Activated B cell treated with CpG ODN at 0.5 μM for 24 hours (primary cell): ENCODE data around the gene TSPAN9. TPM values are rescaled to one million over a fixed set of nuclear protein-coding genes. Genes with fewer than 3 reads are reported as not detected.

Source experiments
- ATAC-seq: fragments of 200-7000 bp; cut with Tn5 transposase; one replicate; pipeline ENCODE4 v1.10.0; 2021; ENCODE audit warnings: low read depth, mild to moderate bottlenecking, moderate library complexity
- CTCF ChIA-PET: fragments of 350-600 bp; sonication (Branson Sonifier 250); formaldehyde crosslinking; loops from one replicate; lab custom pipeline; 2021; ENCODE audit warnings: antibody characterized with exemption; lab: Charles Lee
- POLR2A ChIA-PET: fragments of 350-600 bp; sonication (Branson Sonifier 250); formaldehyde crosslinking; loops from one replicate; lab custom pipeline; 2021; ENCODE audit warnings: antibody characterized with exemption; lab: Charles Lee
- DNase-seq: peaks from one replicate; pipeline ENCODE4 v3.0.0; 2022
- H3K27ac Mint-ChIP-seq: one replicate; pipeline ENCODE4 v1.8.0; 2020; ENCODE audit warnings: mixed read lengths
- H3K27me3 Mint-ChIP-seq: one replicate; pipeline ENCODE4 v1.8.0; 2021; ENCODE audit warnings: mixed read lengths
- H3K36me3 Mint-ChIP-seq: one replicate; pipeline ENCODE4 v1.8.0; 2021; ENCODE audit warnings: low read depth, mixed read lengths
- H3K4me1 Mint-ChIP-seq: one replicate; pipeline ENCODE4 v1.8.0; 2021; ENCODE audit warnings: mixed read lengths
- H3K4me3 Mint-ChIP-seq: one replicate; pipeline ENCODE4 v1.8.0; 2020; ENCODE audit warnings: mild to moderate bottlenecking, mixed read lengths
- H3K9me3 Mint-ChIP-seq: one replicate; pipeline ENCODE4 v1.8.0; 2020; ENCODE audit warnings: mixed read lengths
- intact Hi-C: fragments of 100-400 bp; cut with micrococcal nuclease; formaldehyde crosslinking; loops from one replicate; pipeline ENCODE4 v1.15.1; 2024
- total RNA-seq: library from RNA; stranded (reverse); gene quantifications from 2 replicates; pipeline ENCODE4 v1.2.3, GENCODE V29; 2022
- TF ChIP-seq, protein P1 (sequence below): fragments of 200-600 bp; IDR thresholded peaks from one replicate; pipeline ENCODE4 v1.8.0; 2022; ENCODE audit warnings: antibody characterized with exemption, mild to moderate bottlenecking

Gene TSPAN9
- total RNA-seq, 1 donor from 2014 or later: 0.20 TPM

DNA sequence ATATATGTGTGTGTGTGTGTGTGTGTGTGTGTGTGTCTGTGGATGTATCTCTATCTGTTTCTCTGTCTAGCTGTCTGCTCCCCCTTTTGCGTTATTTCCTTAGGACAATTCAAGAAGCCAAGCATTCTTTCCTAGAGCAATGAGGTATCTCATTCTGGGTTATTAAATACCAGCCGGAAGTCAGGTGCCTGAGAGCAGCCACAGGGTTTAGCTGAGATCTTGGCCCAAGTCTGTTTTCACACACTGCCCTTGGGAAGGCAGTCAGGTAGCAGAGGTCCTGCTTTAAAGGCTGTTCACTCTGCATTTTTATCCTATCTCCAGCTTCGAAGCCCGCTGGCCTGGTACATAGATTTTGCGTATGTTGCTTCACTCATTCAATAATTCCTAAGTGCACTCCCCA is 76.8 kb downstream of the TSPAN9 start:
- no peaks in the 10 kb centered on the region for H3K4me1 Mint-ChIP-seq
- ChIA-PET CTCF (interaction anchor here (0.6 kb wide), 1 partner anchor 21 kb away, joined by 3 read pairs; no protein-coding TSS in a partner anchor), POLR2A (no interaction called here)
- intact Hi-C loops: no loop called here
- H3K27me3 Mint-ChIP-seq: peaks cover 31% of the 10 kb centered on the region
- no peak overlapping the region for H3K4me3 Mint-ChIP-seq
- no peak for DNase-seq
- no peaks in the 10 kb centered on the region for H3K9me3 Mint-ChIP-seq
- TF ChIP-seq, protein P1, sequence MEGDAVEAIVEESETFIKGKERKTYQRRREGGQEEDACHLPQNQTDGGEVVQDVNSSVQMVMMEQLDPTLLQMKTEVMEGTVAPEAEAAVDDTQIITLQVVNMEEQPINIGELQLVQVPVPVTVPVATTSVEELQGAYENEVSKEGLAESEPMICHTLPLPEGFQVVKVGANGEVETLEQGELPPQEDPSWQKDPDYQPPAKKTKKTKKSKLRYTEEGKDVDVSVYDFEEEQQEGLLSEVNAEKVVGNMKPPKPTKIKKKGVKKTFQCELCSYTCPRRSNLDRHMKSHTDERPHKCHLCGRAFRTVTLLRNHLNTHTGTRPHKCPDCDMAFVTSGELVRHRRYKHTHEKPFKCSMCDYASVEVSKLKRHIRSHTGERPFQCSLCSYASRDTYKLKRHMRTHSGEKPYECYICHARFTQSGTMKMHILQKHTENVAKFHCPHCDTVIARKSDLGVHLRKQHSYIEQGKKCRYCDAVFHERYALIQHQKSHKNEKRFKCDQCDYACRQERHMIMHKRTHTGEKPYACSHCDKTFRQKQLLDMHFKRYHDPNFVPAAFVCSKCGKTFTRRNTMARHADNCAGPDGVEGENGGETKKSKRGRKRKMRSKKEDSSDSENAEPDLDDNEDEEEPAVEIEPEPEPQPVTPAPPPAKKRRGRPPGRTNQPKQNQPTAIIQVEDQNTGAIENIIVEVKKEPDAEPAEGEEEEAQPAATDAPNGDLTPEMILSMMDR: no peak
- H3K27ac Mint-ChIP-seq: no peak overlapping the region
- H3K36me3 Mint-ChIP-seq: no peaks in the 10 kb centered on the region
- ATAC-seq: no peak

DNA sequence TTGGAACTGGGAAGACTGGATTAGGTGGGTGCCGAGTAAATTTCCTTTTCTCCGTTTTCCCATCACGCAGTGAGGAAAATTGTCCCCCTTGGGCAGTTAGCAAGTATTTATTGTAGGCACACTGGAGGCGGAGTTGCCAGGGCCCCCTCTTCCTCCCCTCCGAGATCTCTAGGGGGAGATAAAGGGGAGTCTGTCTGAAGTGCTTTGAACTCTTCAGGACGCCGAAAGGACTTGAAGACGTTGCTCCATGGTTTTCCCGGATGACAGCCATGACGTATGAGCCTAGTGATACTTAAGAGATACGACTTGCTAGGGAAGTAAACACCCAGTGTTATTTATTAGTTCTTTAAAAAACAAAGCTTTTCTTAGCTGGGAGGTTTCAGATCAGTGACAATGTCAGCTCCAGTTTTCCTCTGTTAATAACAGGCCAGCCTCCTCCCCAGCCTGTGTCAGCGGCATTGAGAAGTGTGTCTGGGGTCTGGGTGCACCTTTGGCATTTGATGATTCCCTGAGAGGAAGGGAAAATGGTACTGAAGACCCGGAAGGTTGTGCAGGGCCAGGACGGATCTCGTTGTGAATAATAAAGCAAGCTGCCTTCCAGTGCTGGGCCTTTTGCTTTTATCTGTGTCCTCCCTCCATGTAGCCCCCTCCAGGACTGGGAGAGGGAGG is 78.7 kb downstream of the TSPAN9 start:
- TF ChIP-seq, protein P1: no peak
- no peaks in the 10 kb centered on the region for H3K36me3 Mint-ChIP-seq
- no peak for DNase-seq

DNA sequence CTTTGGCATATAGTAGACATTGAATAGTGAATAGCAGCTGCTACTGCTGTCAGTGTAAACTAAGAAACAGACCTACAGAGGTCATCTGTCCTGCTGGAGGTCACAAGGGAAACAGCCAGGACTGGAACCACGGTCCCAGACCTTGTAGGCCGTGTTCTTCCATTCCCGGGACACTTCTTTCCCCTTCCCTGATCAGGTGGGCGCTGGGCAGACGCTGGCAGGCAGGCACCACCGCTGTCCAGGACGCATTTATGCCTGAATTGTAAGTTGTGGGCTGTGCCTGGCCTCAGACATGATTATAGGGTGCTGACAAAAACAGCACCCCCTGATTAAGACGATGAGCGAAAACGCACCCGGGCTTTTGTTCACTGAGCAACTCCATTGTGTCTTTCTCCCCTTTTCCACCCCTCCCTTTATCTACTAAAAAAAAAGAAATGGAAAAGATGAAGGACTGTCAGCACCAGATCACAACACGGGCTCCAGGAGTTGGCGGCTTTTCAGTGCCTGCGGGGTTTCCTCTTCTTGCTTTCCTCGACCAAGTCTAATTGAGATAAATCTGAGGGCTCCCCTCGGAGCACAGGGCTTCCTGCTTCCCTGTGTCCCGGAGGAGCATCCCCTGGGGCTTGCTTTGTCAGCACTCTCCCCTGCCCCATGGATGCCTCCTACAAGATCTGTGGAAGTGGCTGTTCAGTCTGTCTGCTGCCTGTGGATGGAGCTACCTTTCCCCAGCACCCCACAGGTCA is 80.6 kb downstream of the TSPAN9 start:
- TF ChIP-seq, protein P1: no peak
- intact Hi-C loops: no loop called here
- peaks cover 14% of the 10 kb centered on the region for H3K27me3 Mint-ChIP-seq
- ATAC-seq: no peak
- ChIA-PET POLR2A (no interaction called here), CTCF (no interaction called here)
- no peak for DNase-seq
- no peak overlapping the region for H3K4me3 Mint-ChIP-seq
- H3K4me1 Mint-ChIP-seq: no peaks in the 10 kb centered on the region
- no peaks in the 10 kb centered on the region for H3K36me3 Mint-ChIP-seq
- H3K27ac Mint-ChIP-seq: no peak overlapping the region
- H3K9me3 Mint-ChIP-seq: no peaks in the 10 kb centered on the region

More for the DNA sequence above, 78.7 kb downstream of the TSPAN9 start:
- ATAC-seq: no peak
- H3K9me3 Mint-ChIP-seq: no peaks in the 10 kb centered on the region
- no peak overlapping the region for H3K27ac Mint-ChIP-seq
- H3K4me3 Mint-ChIP-seq: no peak overlapping the region
- no peaks in the 10 kb centered on the region for H3K4me1 Mint-ChIP-seq
- ChIA-PET POLR2A (no interaction called here), CTCF (no interaction called here)
- intact Hi-C loops: no loop called here
- H3K27me3 Mint-ChIP-seq: peaks cover 23% of the 10 kb centered on the region

DNA sequence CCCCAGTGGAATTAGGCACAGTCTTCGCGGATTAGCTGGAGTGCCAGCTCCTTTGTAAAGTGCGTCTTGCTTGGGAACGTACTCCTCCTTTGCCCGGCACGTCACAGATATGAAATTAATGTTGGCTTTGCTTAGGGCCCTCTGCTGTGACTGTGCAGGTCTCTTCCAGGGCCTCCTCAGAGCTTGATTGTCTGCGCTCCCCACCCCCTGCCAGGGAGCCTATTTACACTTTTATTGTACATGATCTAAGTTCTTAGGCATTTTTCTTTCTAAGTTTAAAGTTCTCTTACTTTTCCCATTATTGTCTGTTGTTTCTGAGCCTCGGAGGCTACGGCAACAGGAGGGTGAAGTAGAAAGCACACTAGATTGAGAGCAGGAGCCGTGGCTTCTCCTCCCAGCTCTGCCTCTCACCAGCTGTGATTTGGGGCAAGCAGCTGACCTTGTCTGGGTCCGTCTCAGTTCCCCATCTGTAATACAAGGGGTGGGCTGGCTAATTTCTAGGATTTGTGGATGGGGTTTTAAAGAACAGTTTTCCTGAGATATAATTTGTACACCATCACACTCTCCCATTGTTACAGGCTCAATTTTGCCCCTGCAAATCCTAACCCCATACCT is 81.8 kb downstream of the TSPAN9 start:
- no peaks in the 10 kb centered on the region for H3K4me1 Mint-ChIP-seq
- H3K27me3 Mint-ChIP-seq: peaks cover 15% of the 10 kb centered on the region
- no peaks in the 10 kb centered on the region for H3K9me3 Mint-ChIP-seq
- H3K36me3 Mint-ChIP-seq: no peaks in the 10 kb centered on the region
- intact Hi-C loops: no loop called here
- ATAC-seq (no peak), DNase-seq (no peak)
- H3K4me3 Mint-ChIP-seq: no peak overlapping the region
- ChIA-PET POLR2A (no interaction called here), CTCF (no interaction called here)
- no peak overlapping the region for H3K27ac Mint-ChIP-seq
- TF ChIP-seq, protein P1: no peak

DNA sequence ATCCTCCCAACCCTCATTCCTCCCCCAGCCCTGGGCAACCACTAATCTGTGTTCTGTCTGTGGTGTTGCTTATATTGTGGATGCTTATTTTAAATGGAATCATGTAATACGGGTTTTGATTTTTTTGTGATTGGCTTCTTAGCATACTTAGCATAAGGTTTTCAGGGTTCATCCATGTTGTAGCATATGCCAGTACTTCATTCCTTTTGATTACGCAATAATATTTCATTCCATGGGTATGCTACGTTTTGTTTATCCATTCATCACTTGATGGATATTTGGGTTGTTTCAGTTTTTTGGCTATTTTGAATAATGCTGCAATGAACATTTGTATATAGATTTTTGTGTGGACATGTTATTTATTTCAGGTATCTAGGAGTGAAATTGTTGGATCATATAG is 82.9 kb downstream of the TSPAN9 start:
- ChIA-PET CTCF (no interaction called here), POLR2A (no interaction called here)
- peaks cover 19% of the 10 kb centered on the region for H3K27me3 Mint-ChIP-seq
- TF ChIP-seq, protein P1: no peak
- H3K4me3 Mint-ChIP-seq: no peak overlapping the region
- intact Hi-C loops: no loop called here
- H3K36me3 Mint-ChIP-seq: no peaks in the 10 kb centered on the region
- ATAC-seq: no peak
- no peaks in the 10 kb centered on the region for H3K9me3 Mint-ChIP-seq
- no peak overlapping the region for H3K27ac Mint-ChIP-seq
- no peak for DNase-seq
- no peaks in the 10 kb centered on the region for H3K4me1 Mint-ChIP-seq
